Gastroesophageal sphincter (tissue), 3 donors: ENCODE measurements around the gene IQGAP2.

ENCODE experiments used
- CTCF ChIP-seq, 4 experiments: fragments of 200-600 bp in 2 of 4; fragments of 450-650 bp in 2 of 4; sonication (generic) in 1 of 4; IDR thresholded peaks; one replicate each; pipeline ENCODE4 v1.5.1; 2017 to 2019; ENCODE audit warnings: antibody characterized with exemption in 4 of 4, mild to moderate bottlenecking in 2 of 4, moderate library complexity in 2 of 4
- POLR2AphosphoS5 ChIP-seq: sonication (generic); formaldehyde crosslinking; IDR thresholded peaks from one replicate; pipeline ENCODE4 v1.6.1; 2017; ENCODE audit warnings: antibody characterized with exemption

- no peak for TF ChIP-seq CTCF (IDR thresholded peaks at IDR 0.05)
- TF ChIP-seq POLR2AphosphoS5 = no peak
These were observed 311.8 kb downstream of the IQGAP2 start for GRCh38 chr5:76714751-76715485.
